Osteoblast (primary cell): ENCODE measurements around the gene PSG5. TPM values are rescaled to one million over a fixed set of nuclear protein-coding genes. Genes with fewer than 3 reads are reported as not detected.
"Not testable (repeated sequence)": the region's sequence is repeated elsewhere in the genome, so short reads cannot be mapped to it uniquely, and the experiment has no call there.

Source experiments
- DNase-seq: peaks from one replicate; pipeline ENCODE4 v3.0.0; 2011; ENCODE audit warnings: low spot score, mixed read lengths; ENCODE audit not compliant: insufficient read length; ENCODE audit errors: missing footprints
- H2AFZ ChIP-seq: 2 replicates; pipeline ENCODE4 v1.6.0; 2011; ENCODE audit warnings: mild to moderate bottlenecking, low read length
- H3K27ac ChIP-seq: 2 replicates; pipeline ENCODE4 v1.5.1; 2011; ENCODE audit warnings: mild to moderate bottlenecking, low read depth, low read length, moderate library complexity
- H3K27me3 ChIP-seq: 2 replicates; pipeline ENCODE4 v1.6.0; 2012; ENCODE audit warnings: mild to moderate bottlenecking, control low read depth, inconsistent platforms, low read length, moderate library complexity; ENCODE audit not compliant: insufficient read depth
- H3K36me3 ChIP-seq: 2 replicates; pipeline ENCODE4 v1.5.1; 2011; ENCODE audit warnings: mild to moderate bottlenecking, low read length, control low read depth, moderate library complexity; ENCODE audit not compliant: insufficient read depth
- H3K4me1 ChIP-seq: 2 replicates; pipeline ENCODE4 v1.5.1; 2011; ENCODE audit warnings: mild to moderate bottlenecking, low read length, control low read depth, moderate library complexity; ENCODE audit not compliant: insufficient read depth
- H3K4me2 ChIP-seq: 2 replicates; pipeline ENCODE4 v1.6.0; 2011; ENCODE audit warnings: mild to moderate bottlenecking, low read length; ENCODE audit not compliant: insufficient read depth
- H3K4me3 ChIP-seq: fragments of 200-600 bp; sonication (generic); 3 replicates; pipeline ENCODE4 v1.5.1; 2012; ENCODE audit warnings: mild to moderate bottlenecking, low read length, inconsistent platforms; ENCODE audit not compliant: insufficient read depth
- H3K79me2 ChIP-seq: 2 replicates; pipeline ENCODE4 v1.6.0; 2012; ENCODE audit warnings: mild to moderate bottlenecking, low read length, control low read depth, inconsistent platforms; ENCODE audit not compliant: insufficient read depth
- H3K9me3 ChIP-seq: 2 replicates; pipeline ENCODE4 v1.5.1; 2011; ENCODE audit warnings: low read depth, low read length, control low read depth
- H4K20me1 ChIP-seq: 2 replicates; pipeline ENCODE4 v1.6.0; 2012; ENCODE audit warnings: mild to moderate bottlenecking, low read length, control low read depth; ENCODE audit not compliant: insufficient read depth
- CTCF ChIP-seq: IDR thresholded peaks from 2 replicates; pipeline ENCODE4 v1.5.1; 2011; ENCODE audit warnings: mild to moderate bottlenecking, low read depth, low read length, moderate library complexity; ENCODE audit errors: extremely low read depth
- total RNA-seq: library from RNA; depleted of rRNA; stranded (reverse); fragments of >200 nt; gene quantifications from 2 replicates; pipeline ENCODE4 v1.2.3, GENCODE V29; 2012

The PSG5 gene
- total RNA-seq, 1 donor = 1.4 TPM

- TF ChIP-seq CTCF = peak; percentile 57
- not testable (repeated sequence) for H3K27ac ChIP-seq, H3K4me3 ChIP-seq, H3K27me3 ChIP-seq, H3K9me3 ChIP-seq, H3K4me2 ChIP-seq, H2AFZ ChIP-seq, H4K20me1 ChIP-seq, H3K36me3 ChIP-seq, H3K79me2 ChIP-seq
- DNase-seq = peak; percentile 35
- peaks cover 14% of the 10 kb centered on the region for H3K4me1 ChIP-seq
Observed at GRCh38 chr19:43188092-43188491, 1.8 kb upstream of the PSG5 start.

GRCh38 chr19:43181869-43182771 lies 4.2 kb downstream of the PSG5 start:
- H3K27me3 ChIP-seq, H3K4me3 ChIP-seq, H2AFZ ChIP-seq, H3K79me2 ChIP-seq, H3K36me3 ChIP-seq, H4K20me1 ChIP-seq, H3K9me3 ChIP-seq: not testable (repeated sequence)
- Histone ChIP-seq H3K27ac (peak overlapping the region; percentile 95), H3K4me2 (peak overlapping the region; percentile 37), H3K4me1 (peaks cover 30% of the 10 kb centered on the region)
- DNase-seq = peak; percentile 5

GRCh38 chr19:43179569-43180147 lies 6.7 kb downstream of the PSG5 start:
- TF ChIP-seq CTCF = peak; percentile 25
- H3K4me3 ChIP-seq, H3K9me3 ChIP-seq, H3K36me3 ChIP-seq, H3K4me2 ChIP-seq, H3K27me3 ChIP-seq, H3K79me2 ChIP-seq, H4K20me1 ChIP-seq, H2AFZ ChIP-seq, H3K27ac ChIP-seq, DNase-seq: not testable (repeated sequence)
- H3K4me1 ChIP-seq = peaks cover 27% of the 10 kb centered on the region

- DNase-seq, H3K27me3 ChIP-seq, H2AFZ ChIP-seq, H3K9me3 ChIP-seq, H3K4me2 ChIP-seq, H3K27ac ChIP-seq, H3K36me3 ChIP-seq, H3K79me2 ChIP-seq, H4K20me1 ChIP-seq, H3K4me3 ChIP-seq: not testable (repeated sequence)
- H3K4me1 ChIP-seq = peaks cover 22% of the 10 kb centered on the region
Observed at GRCh38 chr19:43178577-43178976, 7.8 kb downstream of the PSG5 start.

- not testable (repeated sequence) for H2AFZ ChIP-seq, H3K27ac ChIP-seq, H3K4me3 ChIP-seq, H3K79me2 ChIP-seq, DNase-seq, H3K27me3 ChIP-seq, H3K4me2 ChIP-seq, H3K9me3 ChIP-seq, H3K4me1 ChIP-seq, H3K36me3 ChIP-seq, H4K20me1 ChIP-seq
Observed at GRCh38 chr19:43165906-43166305, 20.4 kb downstream of the PSG5 start.

- H2AFZ ChIP-seq, H3K79me2 ChIP-seq, H3K4me2 ChIP-seq, H3K4me3 ChIP-seq, H3K27ac ChIP-seq, H3K27me3 ChIP-seq, H3K36me3 ChIP-seq, DNase-seq, H3K9me3 ChIP-seq, H3K4me1 ChIP-seq, H4K20me1 ChIP-seq: not testable (repeated sequence)
Observed at GRCh38 chr19:43163135-43163534, 23.2 kb downstream of the PSG5 start.

- H3K27ac ChIP-seq, DNase-seq, H3K27me3 ChIP-seq: not testable (repeated sequence)
Observed at GRCh38 chr19:43162261-43162660, 24.1 kb downstream of the PSG5 start.

More at GRCh38 chr19:43162261-43162660, 24.1 kb downstream of the PSG5 start:
- H3K36me3 ChIP-seq, H3K4me3 ChIP-seq, H2AFZ ChIP-seq, H4K20me1 ChIP-seq, H3K4me1 ChIP-seq, H3K9me3 ChIP-seq, H3K4me2 ChIP-seq, H3K79me2 ChIP-seq: not testable (repeated sequence)
